HG03095 (cell line): ENCODE measurements around the gene HK1.
"Not testable (repeated sequence)": the region's sequence is repeated elsewhere in the genome, so short reads cannot be mapped to it uniquely, and the experiment has no call there.

Source experiments
- ATAC-seq: cut with Tn5 transposase; IDR thresholded peaks from one replicate; pipeline ENCODE4 v1.9.1; 2021; ENCODE audit warnings: moderate library complexity; ENCODE audit not compliant: unreplicated experiment

The HK1 gene

DNA sequence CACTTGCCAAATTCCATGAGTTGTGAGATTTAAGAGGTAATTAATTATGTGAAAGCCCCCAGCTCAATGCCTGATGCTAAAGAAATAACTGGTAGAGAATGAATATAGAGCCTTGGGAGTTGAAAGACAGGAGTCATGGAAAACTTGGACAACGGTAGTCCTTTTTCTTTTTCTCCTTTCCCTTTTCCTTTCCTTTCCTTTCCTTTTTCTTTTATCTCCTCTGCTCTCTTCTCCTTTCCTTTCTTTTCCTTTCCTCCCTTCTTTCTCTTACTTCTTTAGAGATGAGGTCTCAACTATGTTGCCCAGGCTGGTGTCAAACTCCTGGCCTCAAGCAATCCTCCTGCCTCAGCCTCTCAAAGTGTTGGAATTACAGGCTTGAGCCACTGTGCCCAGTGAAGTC lies 165.1 kb downstream of the HK1 start:
- no peak for ATAC-seq

DNA sequence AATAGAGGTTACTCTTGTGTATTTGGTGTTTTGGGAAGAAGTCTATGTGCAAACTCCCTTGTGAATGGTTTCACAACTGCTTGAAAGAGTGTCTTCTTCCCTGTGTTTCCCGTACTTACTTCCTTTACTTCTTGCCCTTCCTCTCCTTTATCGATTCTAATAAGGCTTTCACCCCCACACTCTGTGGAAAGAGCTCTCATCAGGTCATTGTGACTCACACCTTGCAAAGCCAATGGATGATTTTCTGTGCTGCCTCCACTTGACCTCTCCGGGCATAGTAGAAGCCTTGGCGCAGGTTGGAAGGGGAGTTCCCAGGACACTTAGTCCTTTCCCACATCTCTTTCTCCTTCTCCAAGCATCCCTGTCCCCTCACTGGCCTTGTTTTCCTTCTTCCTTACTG lies 166.7 kb downstream of the HK1 start:
- no peak for ATAC-seq

DNA sequence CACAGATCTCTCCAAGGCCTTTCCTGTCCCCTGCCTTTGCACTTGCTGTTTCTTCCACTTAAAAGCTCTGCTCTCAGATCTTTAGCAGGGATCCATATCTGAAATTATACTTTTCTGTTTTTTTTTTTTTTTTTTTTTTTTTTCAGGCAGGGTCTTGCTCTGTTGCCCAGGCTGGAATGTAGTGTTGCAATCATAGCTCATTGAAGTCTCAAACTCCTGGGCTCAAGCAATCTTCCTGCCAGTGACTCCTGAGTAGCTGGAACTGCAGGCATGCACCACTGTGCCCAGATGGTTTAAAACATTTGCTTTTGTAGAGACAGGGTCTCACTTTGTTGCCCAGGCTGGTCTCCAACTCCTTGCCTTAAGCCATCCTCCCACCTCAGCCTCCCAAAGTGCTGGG lies 167.9 kb downstream of the HK1 start:
- ATAC-seq: no peak

DNA sequence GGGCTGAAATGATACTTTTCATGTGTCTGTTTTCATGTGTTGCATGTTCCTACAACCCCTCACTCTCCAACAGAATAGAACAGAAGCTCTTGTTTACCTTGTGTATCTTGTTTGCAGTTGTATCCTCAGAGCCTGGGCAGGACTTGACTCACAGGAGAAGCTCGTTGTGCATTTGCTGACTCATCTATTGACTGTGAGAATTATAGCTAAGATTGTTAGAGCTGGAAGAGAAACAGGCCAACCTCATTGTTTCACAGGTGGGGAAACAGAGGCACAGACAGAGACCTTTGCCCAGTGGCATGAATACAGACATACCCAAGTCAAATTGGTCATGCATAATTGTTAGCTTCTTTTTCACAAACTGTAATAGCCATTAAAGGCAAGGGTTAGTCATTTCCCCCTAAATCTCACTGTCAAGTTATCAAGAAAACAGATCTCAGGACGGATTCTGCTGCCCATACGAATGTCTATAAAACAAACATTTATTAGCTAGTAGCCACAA lies 168.4 kb downstream of the HK1 start:
- no peak for ATAC-seq

DNA sequence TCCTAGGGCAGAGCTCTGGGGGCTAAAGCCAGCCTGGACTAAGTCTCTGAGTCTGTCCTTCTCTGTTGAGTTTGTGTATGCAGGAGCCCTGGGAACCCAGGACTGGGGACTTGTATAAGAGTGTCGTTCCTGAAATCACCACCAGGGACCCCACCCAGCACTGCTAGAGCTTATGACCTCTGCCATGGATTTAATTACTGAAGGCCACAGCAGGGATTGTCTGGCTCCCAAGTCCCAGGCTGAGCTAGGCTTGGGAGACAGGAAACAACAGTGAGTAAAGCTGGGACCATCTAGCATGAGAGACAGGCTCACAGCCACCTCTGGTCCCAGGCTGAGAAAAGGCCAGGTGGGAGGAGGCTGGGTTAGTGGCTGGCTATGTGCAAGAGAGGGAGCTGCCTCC lies 171.5 kb downstream of the HK1 start:
- ATAC-seq: no peak

DNA sequence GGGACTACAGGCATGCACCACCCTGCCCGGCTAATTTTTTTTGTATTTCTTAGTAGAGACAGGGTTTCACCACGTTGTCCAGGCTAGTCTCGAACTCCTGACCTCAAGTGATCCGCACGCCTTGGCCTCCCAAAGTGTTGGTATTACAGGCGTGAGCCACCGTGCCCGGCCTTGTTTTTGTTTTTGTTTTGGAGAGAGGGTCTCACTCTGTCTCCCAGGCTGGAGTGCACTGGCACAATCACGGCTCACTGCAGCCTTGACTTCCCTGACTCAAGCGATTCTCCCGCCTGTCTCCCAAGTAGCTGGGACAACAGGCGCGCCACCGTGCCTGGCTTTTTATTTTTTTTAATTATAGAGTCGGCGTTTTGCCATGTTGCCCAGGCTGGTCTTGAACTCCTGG lies 172.1 kb downstream of the HK1 start:
- not testable (repeated sequence) for ATAC-seq

DNA sequence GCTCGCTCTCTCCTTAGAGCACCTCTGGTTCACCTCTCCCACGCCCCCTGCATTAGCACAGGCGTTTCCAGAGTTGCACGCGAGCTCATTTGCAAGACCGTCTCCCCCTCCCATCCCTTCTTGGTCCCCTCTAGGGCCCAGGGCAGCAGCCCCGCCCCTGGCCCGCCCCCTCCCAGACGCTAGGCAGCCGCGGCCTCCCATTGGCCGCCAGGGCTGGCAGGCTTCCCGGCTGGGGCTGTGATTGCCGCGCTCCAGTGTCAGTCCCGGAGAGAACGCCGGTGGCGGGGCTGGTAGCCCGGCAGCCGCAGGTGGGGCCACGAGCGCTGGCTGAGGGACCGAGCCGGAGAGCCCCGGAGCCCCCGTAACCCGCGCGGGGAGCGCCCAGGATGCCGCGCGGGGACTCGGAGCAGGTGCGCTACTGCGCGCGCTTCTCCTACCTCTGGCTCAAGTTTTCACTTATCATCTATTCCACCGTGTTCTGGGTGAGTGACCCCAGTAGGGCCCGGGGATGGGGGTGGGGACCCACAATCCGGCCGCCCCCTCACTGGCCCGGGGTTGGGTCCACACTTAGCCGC lies 173.0 kb downstream of the HK1 start, which contains the start of gene TSPAN15:
Gene TSPAN15 (plus strand): TSS at position 257 of the 575 bp plus-strand sequence. CDS start 130 bp downstream, at position 387.
- ATAC-seq: peak; percentile 91
